Spleen (tissue), 7 donors: Measurements from ENCODE around the gene ELOA2.

Experiments
- POLR2A ChIP-seq, 3 donors: fragments of 450-650 bp; IDR thresholded peaks; one replicate each; pipeline ENCODE4 v1.5.1; 2017; ENCODE audit warnings: antibody characterized with exemption in 3 of 3, mild to moderate bottlenecking in 1 of 3
- POLR2AphosphoS5 ChIP-seq, 3 donors: sonication (generic); formaldehyde crosslinking; IDR thresholded peaks; one replicate each; pipeline ENCODE4 v1.5.1; 2017; ENCODE audit warnings: antibody characterized with exemption in 3 of 3
- TF ChIP-seq, protein P1 (sequence below), 11 experiments: fragments of 200-600 bp in 7 of 11; fragments of 450-650 bp in 4 of 11; sonication (generic) in 4 of 11; IDR thresholded peaks in 8 of 11; conservative IDR thresholded peaks in 3 of 11; 1 replicate in 7 of 11; 2 replicates in 4 of 11; pipeline versions ENCODE4 v1.4.0 to v1.8.0; 2016 to 2021; ENCODE audit warnings: antibody characterized with exemption in 11 of 11, inconsistent platforms in 4 of 11, mild to moderate bottlenecking in 1 of 11
- donor health status: DM: no; HTN: no; CAD: no; lungs with moderate emphysema.
- donor health status: DM: no; HTN: no; CAD: no.
- donor health status: DM: no; HTN: no; CAD: no.

DNA sequence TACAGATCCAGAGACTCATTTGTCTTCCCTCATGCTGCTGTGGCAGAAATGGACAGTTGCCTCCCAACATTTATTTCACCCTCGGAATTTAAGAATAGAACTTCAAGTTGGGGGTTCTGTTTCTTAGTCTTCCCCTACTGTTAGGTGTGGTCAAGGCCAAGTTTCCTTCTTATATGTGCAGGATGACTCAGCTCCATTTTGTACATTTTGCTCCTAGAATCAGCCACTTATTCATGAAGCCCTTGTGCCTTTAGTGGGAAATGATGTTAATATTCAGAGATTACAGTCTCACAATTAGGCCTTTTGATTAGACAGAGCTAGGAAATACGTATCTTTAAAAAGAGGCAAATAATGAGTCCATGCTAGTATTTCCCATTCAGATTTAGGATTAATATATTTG lies 46.2 kb upstream of the ELOA2 start:
- TF ChIP-seq, protein P1, sequence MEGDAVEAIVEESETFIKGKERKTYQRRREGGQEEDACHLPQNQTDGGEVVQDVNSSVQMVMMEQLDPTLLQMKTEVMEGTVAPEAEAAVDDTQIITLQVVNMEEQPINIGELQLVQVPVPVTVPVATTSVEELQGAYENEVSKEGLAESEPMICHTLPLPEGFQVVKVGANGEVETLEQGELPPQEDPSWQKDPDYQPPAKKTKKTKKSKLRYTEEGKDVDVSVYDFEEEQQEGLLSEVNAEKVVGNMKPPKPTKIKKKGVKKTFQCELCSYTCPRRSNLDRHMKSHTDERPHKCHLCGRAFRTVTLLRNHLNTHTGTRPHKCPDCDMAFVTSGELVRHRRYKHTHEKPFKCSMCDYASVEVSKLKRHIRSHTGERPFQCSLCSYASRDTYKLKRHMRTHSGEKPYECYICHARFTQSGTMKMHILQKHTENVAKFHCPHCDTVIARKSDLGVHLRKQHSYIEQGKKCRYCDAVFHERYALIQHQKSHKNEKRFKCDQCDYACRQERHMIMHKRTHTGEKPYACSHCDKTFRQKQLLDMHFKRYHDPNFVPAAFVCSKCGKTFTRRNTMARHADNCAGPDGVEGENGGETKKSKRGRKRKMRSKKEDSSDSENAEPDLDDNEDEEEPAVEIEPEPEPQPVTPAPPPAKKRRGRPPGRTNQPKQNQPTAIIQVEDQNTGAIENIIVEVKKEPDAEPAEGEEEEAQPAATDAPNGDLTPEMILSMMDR (IDR thresholded peaks at IDR 0.05 in 8 of 11, conservative IDR thresholded peaks at IDR 0.05 in 3 of 11), result no peak
- TF ChIP-seq POLR2A (IDR thresholded peaks at IDR 0.05), result no peak
- TF ChIP-seq POLR2AphosphoS5 (IDR thresholded peaks at IDR 0.05), result no peak
